CD14-positive monocyte (primary cell): ENCODE results near the gene ABCF3. TPM values are rescaled to one million over a fixed set of nuclear protein-coding genes. Genes with fewer than 3 reads are reported as not detected.
A peak's percentile ranks its signal among the peaks of the same experiment; 100 is the strongest.
"Not testable (repeated sequence)": the region's sequence is repeated elsewhere in the genome, so short reads cannot be mapped to it uniquely, and the experiment has no call there.

Experiments used
- DNase-seq, 3 donors: peaks; one replicate each; pipeline ENCODE4 v3.0.0-alpha.2; 2011 to 2022
- H2AFZ ChIP-seq: 2 replicates; pipeline ENCODE4 v1.6.0; 2012; ENCODE audit warnings: mild to moderate bottlenecking, low read depth, low read length, inconsistent platforms; ENCODE audit not compliant: insufficient read depth, poor library complexity, severe bottlenecking
- H3K27ac ChIP-seq, 2 donors: 1 replicate in 1 of 2; 2 replicates in 1 of 2; pipeline ENCODE4 v1.5.1; 2012 to 2013; ENCODE audit warnings: low read length in 2 of 2, control low read depth in 1 of 2, inconsistent platforms in 1 of 2, low read depth in 1 of 2, mild to moderate bottlenecking in 1 of 2
- H3K27me3 ChIP-seq, 2 donors: one replicate each; pipeline versions ENCODE4 v1.6.0 to v1.6.1; 2011 to 2013; ENCODE audit warnings: low read length in 2 of 2; ENCODE audit not compliant: control insufficient read depth in 2 of 2, insufficient read depth in 2 of 2
- H3K36me3 ChIP-seq, 2 donors: replicated peaks in 1 of 2; 1 replicate in 1 of 2; 2 replicates in 1 of 2; pipeline versions ENCODE4 v1.5.1 to v1.6.1; 2012 to 2013; ENCODE audit warnings: low read length in 2 of 2, control low read depth in 1 of 2, inconsistent platforms in 1 of 2, mild to moderate bottlenecking in 1 of 2; ENCODE audit not compliant: insufficient read depth in 2 of 2, control insufficient read depth in 1 of 2
- H3K4me1 ChIP-seq, 2 donors: 1 replicate in 1 of 2; 2 replicates in 1 of 2; pipeline versions ENCODE4 v1.5.1 to v1.6.1; 2012 to 2013; ENCODE audit warnings: low read length in 2 of 2, control low read depth in 1 of 2, inconsistent platforms in 1 of 2, mild to moderate bottlenecking in 1 of 2, moderate library complexity in 1 of 2; ENCODE audit not compliant: insufficient read depth in 2 of 2, control insufficient read depth in 1 of 2
- H3K4me2 ChIP-seq: replicated peaks from 2 replicates; pipeline ENCODE3; 2012; ENCODE audit warnings: low read length, moderate library complexity, mild to moderate bottlenecking; ENCODE audit not compliant: poor library complexity, severe bottlenecking; ENCODE audit errors: extremely low read depth
- H3K4me3 ChIP-seq, 3 experiments: fragments of 200-600 bp in 1 of 3; sonication (generic) in 1 of 3; replicated peaks in 1 of 3; 1 replicate in 2 of 3; 2 replicates in 1 of 3; pipeline ENCODE4 v1.5.1; 2011 to 2013; ENCODE audit warnings: low read length in 3 of 3, mild to moderate bottlenecking in 3 of 3, control low read depth in 2 of 3, low read depth in 2 of 3, inconsistent platforms in 1 of 3, moderate library complexity in 1 of 3
- H3K79me2 ChIP-seq: 2 replicates; pipeline ENCODE4 v1.6.0; 2012; ENCODE audit warnings: mild to moderate bottlenecking, control low read depth, inconsistent platforms, low read length, moderate library complexity; ENCODE audit not compliant: insufficient read depth
- H3K9ac ChIP-seq: 2 replicates; pipeline ENCODE4 v1.6.0; 2017; ENCODE audit warnings: low read length, mild to moderate bottlenecking; ENCODE audit not compliant: insufficient read depth, poor library complexity, severe bottlenecking
- H3K9me3 ChIP-seq, 2 donors: replicated peaks in 1 of 2; 1 replicate in 1 of 2; 2 replicates in 1 of 2; pipeline versions ENCODE4 v1.5.1 to v1.6.1; 2012 to 2013; ENCODE audit warnings: low read length in 2 of 2, control low read depth in 1 of 2; ENCODE audit not compliant: control insufficient read depth in 1 of 2, insufficient read depth in 1 of 2
- H4K20me1 ChIP-seq: 2 replicates; pipeline ENCODE4 v1.6.0; 2012; ENCODE audit warnings: mild to moderate bottlenecking, low read length, control low read depth, moderate library complexity; ENCODE audit not compliant: insufficient read depth
- H3K27ac Mint-ChIP-seq, 7 donors: one replicate each; pipeline ENCODE4 v1.8.0; 2020; ENCODE audit warnings: mild to moderate bottlenecking in 7 of 7, mixed read lengths in 7 of 7, moderate library complexity in 6 of 7, inconsistent platforms in 2 of 7
- H3K27me3 Mint-ChIP-seq, 3 donors: one replicate each; pipeline ENCODE4 v1.8.0; 2021 to 2022; ENCODE audit warnings: low read depth in 3 of 3, mild to moderate bottlenecking in 3 of 3, mixed read lengths in 3 of 3, moderate library complexity in 3 of 3, inconsistent platforms in 1 of 3
- H3K36me3 Mint-ChIP-seq, 2 donors: one replicate each; pipeline ENCODE4 v1.8.0; 2020; ENCODE audit warnings: mixed read lengths in 2 of 2, inconsistent platforms in 1 of 2, mild to moderate bottlenecking in 1 of 2
- H3K4me1 Mint-ChIP-seq: one replicate; pipeline ENCODE4 v1.8.0; 2020; ENCODE audit warnings: mild to moderate bottlenecking, mixed read lengths
- H3K4me3 Mint-ChIP-seq, 2 donors: one replicate each; pipeline ENCODE4 v1.8.0; 2020; ENCODE audit warnings: mild to moderate bottlenecking in 2 of 2, mixed read lengths in 2 of 2, moderate library complexity in 1 of 2
- H3K9me3 Mint-ChIP-seq, 7 donors: one replicate each; pipeline ENCODE4 v1.8.0; 2020 to 2022; ENCODE audit warnings: mixed read lengths in 7 of 7, mild to moderate bottlenecking in 6 of 7, moderate library complexity in 6 of 7, inconsistent platforms in 2 of 7
- WGBS: methylation state at CpG from one replicate; pipeline ENCODE4 v1.1.5; 2013; ENCODE audit warnings: missing lambda C conversion rate; ENCODE audit not compliant: insufficient coverage; 5-methylcytosine and 5-hydroxymethylcytosine counted together
- intact Hi-C, 2 donors: fragments of 100-400 bp; cut with micrococcal nuclease; formaldehyde crosslinking; loops; one replicate each; pipeline versions ENCODE4 v1.15.0 to v1.15.1; 2023
- polyA plus RNA-seq, 3 donors: library from polyadenylated mRNA; depleted of rRNA in 1 of 3; unstranded in 2 of 3; stranded (reverse) in 1 of 3; fragments of 300-500 nt in 2 of 3; fragments of >200 nt in 1 of 3; fragmentation: Illumina TruSeq in 2 of 3; gene quantifications; 1 replicate in 2 of 3; 2 replicates in 1 of 3; pipeline ENCODE4 v1.2.3, GENCODE V29; 2012 to 2021
- TF ChIP-seq, protein P1 (sequence below): fragments of 200-600 bp; IDR thresholded peaks from one replicate; pipeline ENCODE4 v1.8.0; 2022; ENCODE audit warnings: antibody characterized with exemption, mild to moderate bottlenecking

Gene ABCF3
- polyA plus RNA-seq, 3 donors = 13.5 to 74.8 (median 13.9) TPM

DNA sequence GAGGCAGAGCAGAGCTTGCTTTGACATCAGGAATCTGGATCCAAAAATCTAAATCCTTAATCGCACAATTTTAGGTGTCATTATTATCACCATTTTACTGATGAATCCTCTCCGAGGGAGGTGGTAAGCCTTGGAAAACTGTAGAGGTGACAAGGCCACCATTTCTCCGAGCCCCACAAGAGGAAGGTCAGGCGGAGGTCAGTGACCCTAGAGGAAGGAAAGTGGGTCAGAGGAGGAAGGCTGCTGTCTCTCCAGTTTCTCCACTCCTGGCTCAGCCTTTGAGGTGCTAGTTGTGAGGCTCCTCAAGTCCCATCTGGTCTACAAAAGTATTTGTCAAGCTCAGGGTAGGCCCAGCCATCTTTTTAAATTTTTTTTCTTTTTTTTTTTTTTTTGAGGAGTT lies 27.6 kb upstream of the ABCF3 start:
- peak overlapping the region; percentile 30 for H3K4me2 ChIP-seq
- WGBS = no CpG with 5 or more reads among the region's 4 CpGs
- H3K36me3 Mint-ChIP-seq = peaks cover 20 to 31% of the 10 kb centered on the region in 2 donors
- no peak overlapping the region for H3K9ac ChIP-seq
- no peaks in the 10 kb centered on the region for H3K27me3 ChIP-seq
- TF ChIP-seq, protein P1, sequence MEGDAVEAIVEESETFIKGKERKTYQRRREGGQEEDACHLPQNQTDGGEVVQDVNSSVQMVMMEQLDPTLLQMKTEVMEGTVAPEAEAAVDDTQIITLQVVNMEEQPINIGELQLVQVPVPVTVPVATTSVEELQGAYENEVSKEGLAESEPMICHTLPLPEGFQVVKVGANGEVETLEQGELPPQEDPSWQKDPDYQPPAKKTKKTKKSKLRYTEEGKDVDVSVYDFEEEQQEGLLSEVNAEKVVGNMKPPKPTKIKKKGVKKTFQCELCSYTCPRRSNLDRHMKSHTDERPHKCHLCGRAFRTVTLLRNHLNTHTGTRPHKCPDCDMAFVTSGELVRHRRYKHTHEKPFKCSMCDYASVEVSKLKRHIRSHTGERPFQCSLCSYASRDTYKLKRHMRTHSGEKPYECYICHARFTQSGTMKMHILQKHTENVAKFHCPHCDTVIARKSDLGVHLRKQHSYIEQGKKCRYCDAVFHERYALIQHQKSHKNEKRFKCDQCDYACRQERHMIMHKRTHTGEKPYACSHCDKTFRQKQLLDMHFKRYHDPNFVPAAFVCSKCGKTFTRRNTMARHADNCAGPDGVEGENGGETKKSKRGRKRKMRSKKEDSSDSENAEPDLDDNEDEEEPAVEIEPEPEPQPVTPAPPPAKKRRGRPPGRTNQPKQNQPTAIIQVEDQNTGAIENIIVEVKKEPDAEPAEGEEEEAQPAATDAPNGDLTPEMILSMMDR = no peak
- H3K9me3 Mint-ChIP-seq = no peaks in the 10 kb centered on the region
- intact Hi-C loops = no loop called here
- peaks cover 2 to 11% of the 10 kb centered on the region in 2 donors for H3K36me3 ChIP-seq
- H3K4me3 Mint-ChIP-seq = peak overlapping the region in 1 of 2 donors; percentile 59
- peaks cover 74% of the 10 kb centered on the region for H4K20me1 ChIP-seq
- no peak overlapping the region for H3K27ac ChIP-seq
- H3K9me3 ChIP-seq = no peaks in the 10 kb centered on the region
- peak overlapping the region in 1 of 3 experiments; percentile 49 for H3K4me3 ChIP-seq
- peaks cover 47% of the 10 kb centered on the region for H3K4me1 Mint-ChIP-seq
- peaks cover 37 to 44% of the 10 kb centered on the region in 2 donors for H3K4me1 ChIP-seq
- H3K27ac Mint-ChIP-seq = peak overlapping the region in 5 of 7 donors; percentile 40 to 78 (median 70)
- no peaks in the 10 kb centered on the region for H3K27me3 Mint-ChIP-seq
- DNase-seq = peak in 1 of 3 donors; percentile 8
- no peak overlapping the region for H2AFZ ChIP-seq
- H3K79me2 ChIP-seq = peaks cover 58% of the 10 kb centered on the region

DNA sequence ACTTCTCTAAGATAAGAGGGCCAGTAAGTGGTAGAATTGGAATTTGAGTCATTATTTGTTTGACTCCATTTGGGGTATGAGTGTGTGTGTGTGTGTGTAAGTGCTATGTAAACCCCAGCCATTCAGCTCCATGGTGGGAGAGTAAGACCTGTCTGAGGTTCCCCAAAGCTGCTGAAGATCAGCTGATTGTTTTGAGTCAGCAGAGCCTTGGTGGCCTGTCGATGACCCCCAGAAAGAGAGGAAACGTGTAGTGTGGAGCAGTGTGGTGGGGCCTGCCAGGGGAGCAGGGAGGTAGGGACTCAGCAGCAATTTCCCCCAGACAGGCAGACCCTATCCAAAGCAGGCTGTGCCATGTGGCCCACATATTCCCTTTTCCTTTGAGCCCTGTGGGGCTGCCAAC lies 25.5 kb upstream of the ABCF3 start:
- Histone ChIP-seq H3K27me3 (no peaks in the 10 kb centered on the region), H3K9me3 (no peaks in the 10 kb centered on the region), H3K36me3 (peaks cover 23 to 32% of the 10 kb centered on the region in 2 donors), H3K79me2 (peaks cover 58% of the 10 kb centered on the region), H4K20me1 (peaks cover 90% of the 10 kb centered on the region), H3K27ac (no peak overlapping the region), H3K4me2 (no peak overlapping the region), H3K4me3 (no peak overlapping the region), H2AFZ (no peak overlapping the region), H3K4me1 (peaks cover 34 to 39% of the 10 kb centered on the region in 2 donors), H3K9ac (no peak overlapping the region)
- intact Hi-C loops = no loop called here
- H3K4me3 Mint-ChIP-seq = no peak overlapping the region
- WGBS = no CpG with 5 or more reads among the region's 2 CpGs
- TF ChIP-seq, protein P1 = no peak
- peak overlapping the region in 1 of 7 donors; percentile 50 for H3K27ac Mint-ChIP-seq
- no peaks in the 10 kb centered on the region for H3K9me3 Mint-ChIP-seq
- peaks cover 44% of the 10 kb centered on the region for H3K4me1 Mint-ChIP-seq
- peak in 1 of 3 donors; percentile 21 for DNase-seq
- no peaks in the 10 kb centered on the region for H3K27me3 Mint-ChIP-seq
- H3K36me3 Mint-ChIP-seq = peaks cover 39 to 52% of the 10 kb centered on the region in 2 donors

DNA sequence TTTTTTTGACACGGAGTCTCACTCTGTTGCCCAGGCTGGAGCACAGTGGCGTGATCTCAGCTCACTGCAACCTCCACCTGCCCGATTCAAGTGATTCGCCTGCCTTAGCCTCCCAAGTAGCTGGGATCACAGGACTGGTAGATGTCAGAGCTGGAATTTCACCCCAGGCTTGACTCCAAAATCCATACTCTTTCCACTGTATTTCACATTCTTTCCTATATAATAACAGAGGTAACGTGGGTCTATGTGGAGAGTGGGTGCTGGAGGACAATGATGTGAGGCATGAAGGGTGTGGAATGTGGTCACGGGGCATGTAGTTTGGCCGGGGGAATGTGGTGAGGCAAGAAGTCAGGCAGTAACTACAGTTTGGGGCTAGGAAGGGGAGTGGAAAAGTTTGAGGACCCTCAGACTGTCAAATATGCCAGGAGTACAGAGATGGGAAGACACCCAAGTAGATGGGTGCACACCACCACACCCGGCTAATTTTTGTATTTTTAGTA lies 23.4 kb upstream of the ABCF3 start:
- H3K4me3 Mint-ChIP-seq, H3K9me3 Mint-ChIP-seq, H3K9ac ChIP-seq, DNase-seq, H3K9me3 ChIP-seq, H2AFZ ChIP-seq, intact Hi-C loops, H3K27me3 ChIP-seq, H3K27ac ChIP-seq, H3K4me2 ChIP-seq, H3K27me3 Mint-ChIP-seq, H3K4me3 ChIP-seq: not testable (repeated sequence)
- Histone ChIP-seq H3K4me1 (peaks cover 16 to 20% of the 10 kb centered on the region in 2 donors), H3K79me2 (peaks cover 37% of the 10 kb centered on the region), H4K20me1 (peaks cover 70% of the 10 kb centered on the region), H3K36me3 (peaks cover 44 to 54% of the 10 kb centered on the region in 2 donors)
- peaks cover 56 to 74% of the 10 kb centered on the region in 2 donors for H3K36me3 Mint-ChIP-seq
- peak overlapping the region in 1 of 7 donors; percentile 12 for H3K27ac Mint-ChIP-seq
- peaks cover 25% of the 10 kb centered on the region for H3K4me1 Mint-ChIP-seq
- 97% methylated on average over 4 of the region's 8 CpGs for WGBS
